NB4 (cell line): Measurements from ENCODE around the gene CYP24A1.

ENCODE experiments used
- CTCF ChIP-seq: IDR thresholded peaks from one replicate; pipeline ENCODE4 v1.5.1; 2012; ENCODE audit warnings: low read depth, low read length
- MYC ChIP-seq: IDR thresholded peaks from 2 replicates; pipeline ENCODE4 v1.6.1; 2011; ENCODE audit warnings: low read depth, low read length
- POLR2A ChIP-seq: IDR thresholded peaks from 2 replicates; pipeline ENCODE4 v1.6.1; 2011; ENCODE audit warnings: mild to moderate bottlenecking; ENCODE audit not compliant: insufficient read length; ENCODE audit errors: extremely low read depth
- TF ChIP-seq, protein P1 (sequence below): IDR thresholded peaks from 2 replicates; pipeline ENCODE4 v1.6.1; 2011; ENCODE audit warnings: low read depth, low read length

DNA sequence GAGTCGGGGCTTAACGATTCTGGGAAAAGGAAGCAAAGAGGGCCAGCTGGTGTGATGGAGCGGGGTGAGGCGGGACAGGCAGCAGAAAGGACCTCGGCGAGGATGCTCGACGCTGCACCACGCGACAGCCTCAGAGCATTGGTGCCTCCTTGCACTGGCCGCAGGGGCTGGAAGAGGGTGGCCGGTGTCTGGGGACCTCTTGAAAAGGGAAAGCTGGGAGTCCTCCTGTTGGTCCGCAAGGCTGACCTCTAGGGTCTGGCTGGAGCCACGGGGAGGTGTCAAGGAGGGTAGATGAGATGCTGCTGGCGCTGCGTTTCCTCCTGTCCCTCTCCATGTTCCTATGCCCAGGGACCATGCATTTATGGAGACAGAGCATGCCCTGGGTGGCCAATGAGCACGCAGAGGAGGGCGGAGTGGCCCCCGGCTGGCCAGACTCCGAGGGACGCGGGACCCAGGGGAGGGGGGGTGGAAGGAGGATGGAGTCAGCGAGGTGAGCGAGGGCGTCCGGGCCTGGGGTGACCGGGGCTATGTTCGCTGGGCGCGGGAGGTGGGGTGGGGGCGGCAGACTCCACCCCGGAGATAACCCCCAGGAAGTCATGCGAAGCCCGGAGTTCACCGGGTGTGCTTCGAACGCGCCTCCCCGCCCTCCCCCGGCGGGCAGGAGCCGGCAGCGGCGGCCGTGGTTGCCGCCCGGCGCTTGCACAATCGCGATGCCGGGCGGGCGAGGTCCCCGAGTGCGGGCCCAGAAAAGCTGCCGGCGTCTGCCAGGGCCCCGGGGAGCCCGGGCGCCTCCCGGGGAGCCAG, at the start of gene CYP24A1:
- TF ChIP-seq CTCF, result no peak
- TF ChIP-seq POLR2A, result no peak
- TF ChIP-seq, protein P1, sequence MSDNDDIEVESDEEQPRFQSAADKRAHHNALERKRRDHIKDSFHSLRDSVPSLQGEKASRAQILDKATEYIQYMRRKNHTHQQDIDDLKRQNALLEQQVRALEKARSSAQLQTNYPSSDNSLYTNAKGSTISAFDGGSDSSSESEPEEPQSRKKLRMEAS, result no peak
- no peak for TF ChIP-seq MYC
